IPS-18c (cell line): ENCODE measurements around the gene SLC12A2.

ENCODE experiments used
- H3K4me3 ChIP-seq: 2 replicates; pipeline ENCODE4 v1.7.0; 2013; ENCODE audit warnings: low read depth, mild to moderate bottlenecking, low read length, moderate library complexity; ENCODE audit not compliant: insufficient read depth
- H3K9me3 ChIP-seq: one replicate; pipeline ENCODE4 v1.6.1; 2013; ENCODE audit warnings: mild to moderate bottlenecking, low read length, moderate library complexity; ENCODE audit not compliant: control insufficient read depth, insufficient read depth

The SLC12A2 gene

DNA sequence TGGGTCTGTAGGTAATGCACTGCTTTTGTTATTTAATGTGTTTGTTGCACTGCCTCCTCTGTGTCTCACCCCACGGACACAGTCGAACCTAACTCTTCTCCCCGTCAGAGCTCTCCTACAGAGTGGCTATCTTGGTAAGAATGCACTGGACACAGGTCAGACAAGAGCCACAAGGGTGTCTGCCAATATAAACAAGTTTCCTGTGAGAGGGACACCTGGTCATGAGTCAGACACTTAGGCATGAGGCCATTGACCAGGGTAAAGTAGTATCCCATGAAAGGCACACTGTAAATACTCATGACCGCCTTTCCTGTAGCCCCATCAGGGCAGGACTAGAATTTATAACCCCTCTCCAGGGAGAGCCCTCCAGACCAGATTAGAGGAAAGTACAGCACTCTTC, 115.5 kb downstream of the SLC12A2 start:
- H3K9me3 ChIP-seq, result peaks cover 3% of the 10 kb centered on the region
- no peak overlapping the region for H3K4me3 ChIP-seq

DNA sequence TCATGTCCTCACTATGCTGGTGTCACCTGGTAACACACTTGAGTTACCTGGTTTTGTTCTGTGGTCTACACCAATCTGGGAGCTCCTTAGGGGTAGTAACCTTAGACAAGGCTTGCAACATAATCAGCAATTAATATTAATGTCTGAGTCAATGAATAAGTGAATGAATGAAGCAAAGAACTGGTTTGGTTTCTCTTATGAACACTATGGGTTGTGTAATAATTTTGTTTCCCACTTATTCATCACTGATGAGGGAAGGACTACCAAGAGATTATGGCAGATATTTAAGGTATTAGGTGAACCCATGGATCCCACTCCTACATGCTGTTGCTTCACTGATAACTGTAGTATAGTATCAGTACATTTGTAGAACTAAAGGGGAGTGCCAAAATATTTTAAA, 116.0 kb downstream of the SLC12A2 start:
- H3K9me3 ChIP-seq, result peaks cover 3% of the 10 kb centered on the region
- H3K4me3 ChIP-seq, result no peak overlapping the region

DNA sequence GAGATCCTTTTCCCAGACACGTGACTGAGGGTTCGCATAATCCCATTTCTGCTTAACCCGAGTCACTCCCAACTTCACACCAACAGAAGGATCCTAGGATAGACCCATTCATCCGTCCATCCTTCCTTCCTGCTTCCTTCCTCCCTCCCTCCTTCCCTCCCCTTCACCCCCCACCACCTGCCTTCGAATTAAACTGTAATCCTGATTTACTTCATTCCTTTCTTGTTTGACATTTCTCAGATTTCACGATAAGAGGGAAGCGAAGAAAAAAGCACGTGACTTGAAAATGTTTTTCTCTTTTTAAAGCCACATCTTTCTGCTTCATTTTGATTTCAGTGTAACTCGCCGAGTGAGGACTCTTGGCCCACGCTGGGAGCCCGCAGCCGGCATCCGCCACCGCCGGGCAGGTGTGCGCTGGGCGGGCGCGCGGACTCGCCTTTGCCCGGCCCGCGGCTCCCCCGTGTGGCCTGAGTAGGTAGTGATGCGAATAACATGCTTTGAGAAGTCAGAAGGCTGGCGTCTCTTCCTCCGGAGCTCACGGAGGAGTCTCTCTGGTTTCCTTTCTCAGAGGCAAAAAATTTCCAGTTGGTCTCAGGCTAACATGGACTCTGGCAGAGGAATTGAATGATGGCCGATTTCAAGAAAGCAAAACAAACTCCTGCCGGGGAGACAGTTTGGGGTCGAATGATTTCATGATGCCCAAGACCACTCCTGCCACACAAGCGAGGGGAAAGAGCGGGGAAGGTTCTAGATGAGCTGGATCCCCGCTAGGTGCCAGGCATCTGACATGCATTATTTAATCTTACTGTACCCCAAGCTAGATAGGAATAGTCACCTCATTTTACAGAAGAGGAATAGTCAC, 117.7 kb downstream of the SLC12A2 start:
- Histone ChIP-seq H3K9me3 (peaks cover 3% of the 10 kb centered on the region), H3K4me3 (no peak overlapping the region)

DNA sequence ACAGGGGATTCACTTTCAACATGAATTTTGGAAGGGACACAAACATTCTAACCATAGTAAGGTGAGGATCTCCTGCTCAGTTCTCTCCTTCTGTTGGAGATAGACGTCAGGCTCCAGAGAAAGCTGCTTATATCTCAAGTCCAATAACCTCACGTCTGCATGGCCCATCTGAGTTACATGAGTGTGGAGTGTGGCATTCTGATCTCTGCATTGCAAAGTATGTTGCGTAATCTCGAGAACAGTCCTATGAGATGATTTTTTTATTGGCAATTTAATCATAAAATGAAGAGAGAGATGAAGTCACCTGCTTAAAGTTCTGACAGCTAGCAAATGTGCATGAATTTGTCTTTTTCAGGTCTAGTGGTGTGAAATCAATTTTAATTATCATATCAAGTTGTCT, 118.8 kb downstream of the SLC12A2 start:
- Histone ChIP-seq H3K9me3 (peaks cover 3% of the 10 kb centered on the region), H3K4me3 (no peak overlapping the region)

DNA sequence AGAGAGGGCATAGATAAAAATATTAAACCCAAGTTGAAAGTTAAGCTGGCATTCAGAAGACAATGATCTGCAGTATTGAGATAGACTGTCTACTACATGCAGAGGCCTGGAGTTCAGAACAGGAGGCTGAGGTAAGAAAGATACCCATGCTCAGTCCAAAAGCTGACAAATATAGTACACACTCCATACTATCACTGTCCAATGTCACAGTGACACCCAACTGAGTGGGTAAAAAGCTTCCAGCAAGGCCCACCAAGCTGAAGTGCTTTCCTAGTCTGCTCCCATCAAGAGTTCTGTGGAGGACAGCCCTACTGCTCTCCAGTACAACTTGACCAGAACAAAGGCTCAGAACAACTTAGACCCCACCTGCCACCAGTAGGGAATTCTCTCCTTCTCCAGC, 124.9 kb downstream of the SLC12A2 start:
- Histone ChIP-seq H3K4me3 (no peak overlapping the region), H3K9me3 (no peaks in the 10 kb centered on the region)

DNA sequence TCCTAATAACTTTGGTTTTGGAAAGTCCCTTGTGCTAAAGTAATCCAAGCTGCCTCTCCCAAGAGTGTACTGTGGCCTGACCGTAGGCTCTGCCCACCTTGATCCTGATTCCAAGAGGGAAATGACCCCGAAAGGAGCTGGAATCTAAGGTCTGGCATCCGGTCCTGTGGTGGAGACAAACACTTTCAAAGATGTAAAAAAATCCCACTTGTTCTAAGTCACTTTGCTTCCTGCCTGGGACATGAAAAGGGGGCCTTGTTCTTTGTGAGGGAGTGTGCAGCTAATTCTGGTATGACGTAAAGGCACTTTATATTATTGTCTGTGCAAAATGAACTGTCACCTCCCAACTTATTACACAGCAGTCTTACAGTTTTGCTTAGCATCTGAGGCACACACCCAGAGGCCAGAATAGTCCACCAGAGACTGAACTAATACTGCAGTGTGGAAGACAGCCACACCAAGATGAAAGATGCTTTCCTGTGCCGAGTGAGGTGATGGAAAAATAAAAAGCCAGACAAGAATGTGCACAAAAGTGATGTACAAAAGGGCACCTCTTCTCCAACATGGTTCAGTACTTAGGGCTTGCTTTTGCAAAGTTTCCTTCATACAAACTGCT, 128.7 kb downstream of the SLC12A2 start:
- H3K9me3 ChIP-seq, result no peaks in the 10 kb centered on the region
- H3K4me3 ChIP-seq, result no peak overlapping the region

DNA sequence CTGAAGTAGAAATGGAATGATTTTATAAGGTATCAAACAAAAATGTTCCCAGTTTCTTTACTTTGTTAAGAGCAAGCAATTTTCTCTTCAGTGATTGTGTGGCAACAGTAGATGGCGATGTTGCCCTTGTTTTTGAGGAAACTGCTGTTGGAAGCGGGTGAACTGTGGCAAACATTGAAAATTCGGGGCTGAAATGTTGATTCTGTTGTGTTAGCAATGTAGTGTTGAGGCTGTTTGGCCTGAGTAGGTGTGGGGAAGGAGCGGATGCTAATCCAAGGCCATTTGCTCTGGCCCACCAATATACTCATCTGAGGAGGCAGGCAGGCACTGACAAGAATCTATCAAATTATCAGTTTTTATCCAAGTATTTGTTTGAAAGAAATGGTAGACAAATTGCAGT, 129.8 kb downstream of the SLC12A2 start:
- Histone ChIP-seq H3K9me3 (no peaks in the 10 kb centered on the region), H3K4me3 (no peak overlapping the region)

DNA sequence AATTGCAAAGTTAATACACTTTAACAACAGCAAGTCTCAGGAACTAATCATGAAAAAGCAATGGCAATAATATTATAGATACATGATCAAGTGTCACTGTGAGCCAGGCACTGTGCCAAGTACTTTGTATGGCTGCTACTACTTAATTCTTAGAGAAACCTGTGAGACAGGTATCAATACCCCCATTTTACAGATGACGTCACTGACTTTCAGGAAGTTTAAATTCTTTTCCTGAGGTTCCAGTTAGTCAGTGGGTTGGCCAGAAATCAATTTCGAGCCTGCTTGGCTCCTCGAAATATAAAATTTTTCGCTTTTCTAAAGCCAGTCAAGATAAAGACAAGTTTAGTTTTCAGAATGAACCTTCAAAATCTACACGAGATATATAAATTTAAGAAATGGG, 130.3 kb downstream of the SLC12A2 start:
- H3K9me3 ChIP-seq, result no peaks in the 10 kb centered on the region
- H3K4me3 ChIP-seq, result no peak overlapping the region

DNA sequence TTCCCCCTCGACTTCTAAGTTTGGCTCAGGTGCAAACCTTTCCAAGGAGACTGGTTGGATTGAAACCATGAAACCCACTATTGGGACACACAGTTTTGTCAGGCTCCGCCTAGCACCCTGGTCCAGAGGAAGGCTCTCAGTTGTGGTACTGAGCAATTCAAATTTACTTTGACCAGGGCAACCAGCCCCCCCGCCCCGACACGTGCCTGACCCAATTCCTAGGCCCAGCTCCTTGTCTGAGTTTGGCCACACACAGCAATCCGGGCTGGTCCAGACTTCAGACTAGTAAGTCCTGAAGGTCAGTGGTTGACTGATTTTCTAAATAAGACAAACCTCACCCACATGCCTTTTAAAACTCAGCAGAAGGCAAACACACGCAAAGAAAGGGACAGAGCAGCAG, 132.7 kb downstream of the SLC12A2 start:
- Histone ChIP-seq H3K4me3 (no peak overlapping the region), H3K9me3 (no peaks in the 10 kb centered on the region)

DNA sequence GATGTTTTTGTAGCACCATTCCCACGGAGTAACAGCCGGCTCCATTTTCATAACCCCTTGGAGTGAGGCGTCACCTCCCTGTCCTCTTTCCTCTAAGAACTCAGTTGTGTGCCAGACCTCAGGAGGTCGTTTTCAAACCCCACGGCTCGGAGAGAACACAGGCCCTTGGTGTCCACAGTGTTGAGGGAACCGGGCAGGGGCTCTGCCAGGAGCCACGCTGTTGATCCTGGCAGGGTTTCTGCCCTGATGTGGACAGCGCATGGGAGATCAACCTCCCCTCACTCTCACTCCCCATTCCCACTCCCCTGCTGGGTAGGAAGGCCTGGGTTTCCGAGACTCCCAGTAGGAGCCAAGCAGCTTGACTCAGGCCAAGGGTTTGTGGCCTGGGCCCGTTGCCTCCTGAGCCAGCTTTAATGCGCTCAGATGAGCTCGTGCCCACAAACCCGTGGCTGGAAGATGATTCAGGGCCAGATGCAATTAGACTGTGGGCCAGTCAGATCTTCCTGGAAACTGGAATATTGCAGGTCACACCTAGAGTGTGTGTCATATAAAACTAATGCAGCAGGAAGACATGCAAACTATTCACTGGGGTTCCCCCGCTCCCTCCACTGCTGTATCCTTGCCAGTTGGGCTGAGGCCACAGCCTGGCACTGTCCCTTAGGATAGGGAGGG, 133.4 kb downstream of the SLC12A2 start:
- peaks cover 2% of the 10 kb centered on the region for H3K9me3 ChIP-seq
- no peak overlapping the region for H3K4me3 ChIP-seq

DNA sequence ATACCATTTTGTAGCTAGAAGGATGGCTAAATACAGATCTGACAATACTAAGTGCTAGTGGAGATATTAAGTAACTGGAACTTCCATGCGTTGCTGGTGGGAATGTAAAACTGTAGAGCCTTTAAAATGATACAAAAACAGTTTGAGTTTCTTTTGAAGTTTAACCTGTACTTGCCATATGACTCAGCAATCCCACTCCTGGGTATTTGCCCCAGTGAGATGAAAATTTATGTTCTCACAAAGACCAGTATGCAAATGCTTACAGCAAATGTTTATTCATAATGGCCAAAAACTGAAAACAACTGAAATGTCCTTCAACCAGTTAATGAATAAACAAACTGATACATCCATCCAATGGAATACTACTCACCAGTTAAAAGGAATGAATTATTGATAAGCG, 137.3 kb downstream of the SLC12A2 start:
- peaks cover 4% of the 10 kb centered on the region for H3K9me3 ChIP-seq
- no peak overlapping the region for H3K4me3 ChIP-seq

DNA sequence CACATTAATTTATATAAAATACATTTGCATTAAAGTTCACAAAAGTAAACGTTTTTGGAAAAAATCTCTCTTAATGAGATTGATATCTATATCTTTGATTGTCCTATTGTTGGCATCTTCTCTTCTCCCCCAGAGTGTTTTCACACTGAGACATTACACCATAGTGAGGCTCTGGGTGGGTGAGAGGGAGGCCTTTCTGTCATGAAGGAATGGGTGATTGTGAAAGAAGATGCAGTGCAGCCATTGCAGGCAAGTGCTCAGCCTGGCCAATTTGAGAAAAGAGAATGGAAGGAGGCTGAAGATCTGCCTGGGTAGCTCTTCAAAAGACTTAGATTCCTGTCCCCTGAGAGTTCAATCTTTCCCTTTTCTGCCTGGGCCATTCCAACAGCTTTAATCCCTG, 140.8 kb downstream of the SLC12A2 start:
- Histone ChIP-seq H3K9me3 (peaks cover 4% of the 10 kb centered on the region), H3K4me3 (no peak overlapping the region)

DNA sequence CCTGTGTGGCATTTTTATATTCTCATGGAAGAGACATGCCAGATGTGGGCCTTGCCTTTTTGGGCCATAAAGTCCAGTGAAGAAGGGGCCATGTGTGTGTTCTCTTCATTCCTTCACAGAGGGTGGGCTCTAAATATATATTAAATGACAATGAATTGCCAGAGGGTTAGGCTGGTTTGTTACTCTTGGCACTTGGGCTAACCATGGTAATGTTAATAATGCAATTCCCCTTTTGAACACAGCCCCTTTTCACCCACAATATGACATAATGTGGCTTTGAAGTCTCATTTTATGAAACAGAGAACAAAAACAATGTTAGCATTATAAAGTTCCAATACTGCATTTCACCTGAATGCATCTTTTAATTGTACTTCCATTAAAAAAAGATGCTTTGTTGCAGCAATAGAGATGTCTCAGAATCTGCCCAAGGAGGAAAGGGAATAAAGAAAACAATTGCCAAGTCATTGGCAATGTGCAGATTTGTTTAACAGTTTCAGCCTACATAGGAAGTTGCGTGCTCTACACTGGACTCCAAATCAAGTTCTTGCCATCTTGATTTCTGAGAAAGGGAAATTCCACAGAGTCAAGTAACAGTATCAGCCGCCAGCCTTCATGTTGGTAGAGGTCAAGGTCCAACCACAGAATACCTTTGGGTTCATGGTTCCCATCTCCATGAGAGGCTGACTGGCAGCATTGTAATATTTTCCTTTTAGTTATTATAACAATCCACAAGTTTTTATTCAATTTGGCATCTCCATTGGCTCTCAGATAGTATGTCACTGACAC, 141.9 kb downstream of the SLC12A2 start:
- peaks cover 4% of the 10 kb centered on the region for H3K9me3 ChIP-seq
- H3K4me3 ChIP-seq, result no peak overlapping the region

DNA sequence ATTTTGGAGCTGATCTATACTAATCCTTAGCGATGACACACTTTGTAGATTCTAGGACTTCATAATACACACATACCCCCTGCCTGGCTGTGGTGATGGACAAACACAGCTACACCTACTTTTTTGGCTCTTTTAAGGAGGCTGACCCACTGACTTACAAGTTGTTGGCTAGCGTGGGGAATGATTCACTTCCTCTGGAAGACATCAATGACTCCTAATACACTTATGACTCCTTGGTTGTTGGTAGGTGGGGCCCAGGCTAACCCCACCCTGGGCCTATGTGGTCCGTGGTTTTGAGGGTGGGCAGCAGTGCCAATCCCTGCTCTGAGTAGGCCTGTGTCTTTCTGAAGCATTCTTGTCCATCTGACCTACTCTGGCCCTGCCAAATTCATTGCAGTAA, 144.4 kb downstream of the SLC12A2 start:
- H3K4me3 ChIP-seq, result no peak overlapping the region

DNA sequence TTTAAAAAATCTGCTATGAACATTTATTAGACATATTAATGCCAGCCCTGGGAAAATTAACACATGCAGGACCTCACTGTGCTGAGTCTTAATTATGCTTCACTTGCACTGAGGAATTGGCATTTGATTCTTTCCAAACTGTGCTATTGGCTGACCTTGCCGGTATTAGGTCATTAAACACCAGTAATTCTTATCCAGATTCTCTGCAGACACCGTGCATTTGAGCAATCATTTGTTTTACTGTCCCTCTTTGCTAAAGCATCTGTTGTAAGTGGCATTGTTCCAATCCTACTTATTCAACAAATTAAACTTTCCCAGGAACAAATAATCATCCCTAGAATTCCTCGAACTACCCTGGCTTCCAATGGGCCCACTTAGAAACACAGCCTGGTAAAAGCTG, 145.0 kb downstream of the SLC12A2 start:
- no peak overlapping the region for H3K4me3 ChIP-seq
- no peaks in the 10 kb centered on the region for H3K9me3 ChIP-seq

More for the DNA sequence above, 144.4 kb downstream of the SLC12A2 start:
- H3K9me3 ChIP-seq, result no peaks in the 10 kb centered on the region

DNA sequence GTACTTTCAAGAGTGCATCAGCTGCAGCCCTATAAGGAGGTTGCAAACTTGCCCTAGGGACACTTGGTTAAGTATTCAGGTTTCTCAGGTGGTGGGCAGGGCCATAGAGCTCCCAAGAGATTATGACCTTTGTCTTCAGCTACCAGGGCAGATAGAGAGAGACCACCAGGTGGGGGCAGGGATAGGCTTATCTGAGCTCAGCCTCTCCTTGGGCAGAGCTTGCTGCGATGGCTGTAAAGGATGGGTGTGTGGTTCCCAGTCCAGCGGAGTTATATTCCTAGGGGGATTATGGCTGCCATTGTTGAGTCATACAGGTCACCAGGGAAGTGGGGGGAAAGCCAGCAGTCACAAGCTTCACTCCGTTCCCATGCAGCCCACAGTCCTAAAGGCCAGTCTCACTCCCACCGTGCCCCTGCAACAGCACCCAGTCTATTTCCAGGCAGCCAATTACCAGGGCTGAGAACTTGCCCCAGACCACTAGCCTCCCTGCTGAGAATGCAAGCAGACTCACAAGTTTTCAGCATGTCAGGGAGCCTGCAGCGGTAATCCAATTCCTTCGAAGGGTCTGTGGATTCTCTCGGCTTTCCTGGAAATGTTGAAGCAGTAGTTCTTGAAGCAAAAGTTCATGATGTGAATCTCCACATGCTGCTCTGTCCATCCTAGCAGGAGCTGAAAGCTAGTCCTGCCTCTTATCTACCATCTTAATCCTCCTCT, 151.5 kb downstream of the SLC12A2 start:
- Histone ChIP-seq H3K4me3 (no peak overlapping the region), H3K9me3 (no peaks in the 10 kb centered on the region)

DNA sequence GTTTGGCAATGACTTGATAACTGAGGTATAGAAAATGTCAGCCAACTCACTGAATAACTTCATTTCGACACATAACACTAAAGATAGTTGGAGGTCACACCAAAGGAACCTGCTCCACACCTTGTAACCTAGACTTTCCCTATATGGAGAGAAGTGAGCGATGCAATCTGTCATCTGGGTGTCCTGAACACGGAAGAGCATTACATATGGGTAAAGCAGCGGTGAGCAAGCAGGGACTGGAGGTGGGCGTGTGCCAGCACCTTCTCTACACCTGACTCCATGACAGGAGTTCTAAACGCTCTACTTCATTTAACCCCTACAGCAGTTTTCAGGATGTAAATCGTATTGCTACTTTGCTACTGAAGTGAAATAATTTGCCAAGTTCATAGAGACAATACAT, 152.8 kb downstream of the SLC12A2 start:
- no peaks in the 10 kb centered on the region for H3K9me3 ChIP-seq
- no peak overlapping the region for H3K4me3 ChIP-seq
